Fibroblast of lung (primary cell): ENCODE data around the gene OGDH.

Experiments used
- EZH2 ChIP-seq: IDR thresholded peaks from 2 replicates; pipeline ENCODE4 v1.5.1; 2012; ENCODE audit warnings: low read length, control low read depth, mild to moderate bottlenecking; ENCODE audit errors: missing control alignments
- TF ChIP-seq, protein P1 (sequence below), 2 donors: IDR thresholded peaks in 1 of 2; conservative IDR thresholded peaks in 1 of 2; 1 replicate in 1 of 2; 2 replicates in 1 of 2; pipeline ENCODE4 v1.5.1; 2011 to 2012; ENCODE audit warnings: low read length in 2 of 2, control low read depth in 1 of 2, inconsistent platforms in 1 of 2, low read depth in 1 of 2, mild to moderate bottlenecking in 1 of 2

DNA sequence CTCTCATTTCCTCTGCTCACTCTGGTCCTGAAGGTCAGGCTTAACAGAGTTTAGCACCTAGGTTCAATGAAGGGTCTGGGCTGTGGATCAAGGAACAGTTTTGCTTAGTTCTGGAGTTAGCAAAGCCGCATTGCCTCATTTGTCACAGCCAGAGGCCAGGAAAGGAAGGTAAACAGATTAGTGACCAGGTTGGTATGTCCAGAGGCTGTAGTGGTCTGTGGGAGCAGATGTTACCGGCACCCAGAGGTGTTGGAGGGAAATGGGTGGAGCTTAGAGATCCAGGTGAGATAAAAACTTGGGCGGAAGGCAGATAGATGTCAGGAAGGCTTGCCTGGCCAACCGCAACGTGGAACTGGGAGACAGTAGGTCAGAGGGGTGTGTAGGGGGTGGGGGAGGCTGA lies 105.6 kb downstream of the OGDH start:
- TF ChIP-seq, protein P1, sequence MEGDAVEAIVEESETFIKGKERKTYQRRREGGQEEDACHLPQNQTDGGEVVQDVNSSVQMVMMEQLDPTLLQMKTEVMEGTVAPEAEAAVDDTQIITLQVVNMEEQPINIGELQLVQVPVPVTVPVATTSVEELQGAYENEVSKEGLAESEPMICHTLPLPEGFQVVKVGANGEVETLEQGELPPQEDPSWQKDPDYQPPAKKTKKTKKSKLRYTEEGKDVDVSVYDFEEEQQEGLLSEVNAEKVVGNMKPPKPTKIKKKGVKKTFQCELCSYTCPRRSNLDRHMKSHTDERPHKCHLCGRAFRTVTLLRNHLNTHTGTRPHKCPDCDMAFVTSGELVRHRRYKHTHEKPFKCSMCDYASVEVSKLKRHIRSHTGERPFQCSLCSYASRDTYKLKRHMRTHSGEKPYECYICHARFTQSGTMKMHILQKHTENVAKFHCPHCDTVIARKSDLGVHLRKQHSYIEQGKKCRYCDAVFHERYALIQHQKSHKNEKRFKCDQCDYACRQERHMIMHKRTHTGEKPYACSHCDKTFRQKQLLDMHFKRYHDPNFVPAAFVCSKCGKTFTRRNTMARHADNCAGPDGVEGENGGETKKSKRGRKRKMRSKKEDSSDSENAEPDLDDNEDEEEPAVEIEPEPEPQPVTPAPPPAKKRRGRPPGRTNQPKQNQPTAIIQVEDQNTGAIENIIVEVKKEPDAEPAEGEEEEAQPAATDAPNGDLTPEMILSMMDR (conservative IDR thresholded peaks at IDR 0.05 in 1 of 2, IDR thresholded peaks at IDR 0.05 in 1 of 2; ENCODE audit: low read depth in 1 of 2, low read length in 2 of 2), result no peak
- TF ChIP-seq EZH2, result no peak
